H9 (cell line): ENCODE measurements around the gene OR10G7. TPM values are rescaled to one million over a fixed set of nuclear protein-coding genes. Genes with fewer than 3 reads are reported as not detected.

Experiments
- DNase-seq: peaks from one replicate; pipeline ENCODE4 v3.0.0-alpha.2; 2017
- H2AFZ ChIP-seq: one replicate; pipeline ENCODE4 v1.6.1; 2013; ENCODE audit warnings: mild to moderate bottlenecking, low read length, control low read depth, moderate library complexity
- H2AK5ac ChIP-seq: 2 replicates; pipeline ENCODE4 v1.6.1; 2013; ENCODE audit warnings: low read length, control low read depth, mixed read lengths; ENCODE audit not compliant: insufficient read length
- H2BK120ac ChIP-seq: one replicate; pipeline ENCODE4 v1.6.1; 2013; ENCODE audit warnings: low read depth, mild to moderate bottlenecking, low read length, control low read depth, inconsistent platforms; ENCODE audit not compliant: poor library complexity, severe bottlenecking
- H2BK12ac ChIP-seq: 2 replicates; pipeline ENCODE4 v1.6.1; 2013; ENCODE audit warnings: low read length, control low read depth, mixed read lengths, low read depth; ENCODE audit not compliant: insufficient read length
- H2BK15ac ChIP-seq: 2 replicates; pipeline ENCODE4 v1.6.1; 2013; ENCODE audit warnings: low read depth, low read length, control low read depth
- H2BK20ac ChIP-seq: one replicate; pipeline ENCODE4 v1.6.1; 2013; ENCODE audit warnings: low read depth, mild to moderate bottlenecking, low read length, control low read depth, inconsistent platforms; ENCODE audit not compliant: poor library complexity, severe bottlenecking
- H2BK5ac ChIP-seq: 2 replicates; pipeline ENCODE4 v1.6.1; 2013; ENCODE audit warnings: low read length, control low read depth, mixed read lengths; ENCODE audit not compliant: insufficient read length
- H3K14ac ChIP-seq: 2 replicates; pipeline ENCODE4 v1.6.1; 2013; ENCODE audit warnings: low read length, control low read depth; ENCODE audit not compliant: insufficient read depth
- H3K18ac ChIP-seq: 2 replicates; pipeline ENCODE4 v1.6.1; 2013; ENCODE audit warnings: low read depth, mild to moderate bottlenecking, mixed read lengths, low read length, control low read depth; ENCODE audit not compliant: insufficient read length
- H3K23ac ChIP-seq: 2 replicates; pipeline ENCODE4 v1.6.1; 2013; ENCODE audit warnings: low read length, control low read depth, mixed read lengths, low read depth; ENCODE audit not compliant: insufficient read length
- H3K23me2 ChIP-seq: 2 replicates; pipeline ENCODE4 v1.6.1; 2013; ENCODE audit warnings: low read depth, mild to moderate bottlenecking, mixed read lengths, low read length, control low read depth; ENCODE audit not compliant: insufficient read length, poor library complexity, severe bottlenecking
- H3K27ac ChIP-seq: 2 replicates; pipeline ENCODE4 v1.5.1; 2013; ENCODE audit warnings: low read length, control low read depth, mixed read lengths, low read depth; ENCODE audit not compliant: insufficient read length
- H3K27me3 ChIP-seq: 2 replicates; pipeline ENCODE4 v1.6.1; 2013; ENCODE audit warnings: low read length, control low read depth, inconsistent platforms; ENCODE audit not compliant: insufficient read depth
- H3K4ac ChIP-seq: 2 replicates; pipeline ENCODE4 v1.6.1; 2013; ENCODE audit warnings: low read depth, mild to moderate bottlenecking, control low read depth, inconsistent platforms, low read length, moderate library complexity
- H3K4me1 ChIP-seq: 2 replicates; pipeline ENCODE4 v1.6.1; 2013; ENCODE audit warnings: low read length, control low read depth, inconsistent platforms; ENCODE audit not compliant: insufficient read depth
- H3K4me2 ChIP-seq: 2 replicates; pipeline ENCODE4 v1.6.1; 2013; ENCODE audit warnings: low read length, control low read depth, mixed read lengths; ENCODE audit not compliant: insufficient read length, insufficient read depth
- H3K56ac ChIP-seq: 2 replicates; pipeline ENCODE4 v1.6.1; 2013; ENCODE audit warnings: low read depth, mild to moderate bottlenecking, mixed read lengths, low read length, control low read depth; ENCODE audit not compliant: insufficient read length
- H3K79me1 ChIP-seq: 2 replicates; pipeline ENCODE4 v1.6.1; 2013; ENCODE audit warnings: low read depth, mild to moderate bottlenecking, moderate library complexity, low read length, control low read depth, inconsistent platforms; ENCODE audit not compliant: insufficient read depth, poor library complexity, severe bottlenecking
- H3K79me2 ChIP-seq: 2 replicates; pipeline ENCODE4 v1.6.1; 2013; ENCODE audit warnings: low read length, control low read depth, inconsistent platforms; ENCODE audit not compliant: insufficient read depth
- H3K9ac ChIP-seq: 2 replicates; pipeline ENCODE4 v1.6.1; 2013; ENCODE audit warnings: low read length, control low read depth, mixed read lengths; ENCODE audit not compliant: insufficient read length; ENCODE audit errors: extremely low read depth
- H3K9me3 ChIP-seq: one replicate; pipeline ENCODE4 v1.6.1; 2013; ENCODE audit warnings: low read depth, low read length, inconsistent platforms; ENCODE audit not compliant: control insufficient read depth
- H3T11ph ChIP-seq: one replicate; pipeline ENCODE4 v1.6.1; 2013; ENCODE audit warnings: mild to moderate bottlenecking, low read length, control low read depth, inconsistent platforms
- H4K20me1 ChIP-seq: one replicate; pipeline ENCODE4 v1.6.1; 2013; ENCODE audit not compliant: control insufficient read depth, insufficient read length, insufficient read depth
- H4K5ac ChIP-seq: 2 replicates; pipeline ENCODE4 v1.6.1; 2013; ENCODE audit warnings: low read depth, mild to moderate bottlenecking, mixed read lengths, low read length, control low read depth; ENCODE audit not compliant: insufficient read length
- H4K8ac ChIP-seq: replicated peaks from 2 replicates; pipeline ENCODE4 v1.6.1; 2013; ENCODE audit warnings: low read length, control low read depth, mixed read lengths, low read depth; ENCODE audit not compliant: insufficient read length
- H4K91ac ChIP-seq: 2 replicates; pipeline ENCODE4 v1.6.1; 2013; ENCODE audit warnings: low read depth, mild to moderate bottlenecking, moderate library complexity, mixed read lengths, low read length, control low read depth; ENCODE audit not compliant: insufficient read length
- H3K27ac Mint-ChIP-seq, 3 experiments: 2 replicates in 2 of 3; 3 replicates in 1 of 3; pipeline ENCODE4 v1.8.0; 2020 to 2021; ENCODE audit warnings: mixed read lengths in 3 of 3, mild to moderate bottlenecking in 1 of 3, moderate library complexity in 1 of 3
- H3K27me3 Mint-ChIP-seq: 2 replicates; pipeline ENCODE4 v1.8.0; 2021; ENCODE audit warnings: low read depth, mild to moderate bottlenecking, moderate library complexity, mixed read lengths
- H3K36me3 Mint-ChIP-seq, 3 experiments: 2 replicates in 2 of 3; 3 replicates in 1 of 3; pipeline ENCODE4 v1.8.0; 2020 to 2021; ENCODE audit warnings: low read depth in 3 of 3, mixed read lengths in 3 of 3; ENCODE audit not compliant: insufficient read depth in 1 of 3
- H3K4me1 Mint-ChIP-seq, 2 experiments: 2 replicates each; pipeline ENCODE4 v1.8.0; 2020; ENCODE audit warnings: mixed read lengths in 2 of 2
- H3K4me3 Mint-ChIP-seq, 2 experiments: 2 replicates in 1 of 2; 3 replicates in 1 of 2; pipeline ENCODE4 v1.8.0; 2020 to 2021; ENCODE audit warnings: mild to moderate bottlenecking in 2 of 2, mixed read lengths in 2 of 2, moderate library complexity in 1 of 2
- H3K9me3 Mint-ChIP-seq, 2 experiments: 2 replicates in 1 of 2; 3 replicates in 1 of 2; pipeline ENCODE4 v1.8.0; 2020; ENCODE audit warnings: mild to moderate bottlenecking in 2 of 2, mixed read lengths in 2 of 2, moderate library complexity in 1 of 2
- WGBS: extraction: QIAGEN DNeasy Blood & Tissue Kit; methylation state at CpG from one replicate; pipeline ENCODE4 v1.1.7; 2013; ENCODE audit warnings: missing lambda C conversion rate, low lambda C conversion rate, mixed read lengths; ENCODE audit not compliant: insufficient read length; ENCODE audit errors: extremely low coverage; 5-methylcytosine and 5-hydroxymethylcytosine counted together
- total RNA-seq: library from RNA; stranded (reverse); gene quantifications from 2 replicates; pipeline ENCODE4 v1.2.1, GENCODE V29; 2021
- TF ChIP-seq, protein P1 (sequence below): fragments of 200-600 bp; sonication (generic); conservative IDR thresholded peaks from 3 replicates; pipeline ENCODE4 v1.8.0; 2021; ENCODE audit warnings: antibody characterized with exemption, mild to moderate bottlenecking

OR10G7 gene
- total RNA-seq, 1 experiment from 2014 or later, result not detected

- H2AK5ac ChIP-seq, result no peak overlapping the region
- H3K4me2 ChIP-seq, result no peak overlapping the region
- H2BK15ac ChIP-seq, result no peak overlapping the region
- H2BK12ac ChIP-seq, result no peak overlapping the region
- H3K9me3 ChIP-seq, result no peaks in the 10 kb centered on the region
- H3K27ac ChIP-seq, result no peak overlapping the region
- TF ChIP-seq, protein P1, sequence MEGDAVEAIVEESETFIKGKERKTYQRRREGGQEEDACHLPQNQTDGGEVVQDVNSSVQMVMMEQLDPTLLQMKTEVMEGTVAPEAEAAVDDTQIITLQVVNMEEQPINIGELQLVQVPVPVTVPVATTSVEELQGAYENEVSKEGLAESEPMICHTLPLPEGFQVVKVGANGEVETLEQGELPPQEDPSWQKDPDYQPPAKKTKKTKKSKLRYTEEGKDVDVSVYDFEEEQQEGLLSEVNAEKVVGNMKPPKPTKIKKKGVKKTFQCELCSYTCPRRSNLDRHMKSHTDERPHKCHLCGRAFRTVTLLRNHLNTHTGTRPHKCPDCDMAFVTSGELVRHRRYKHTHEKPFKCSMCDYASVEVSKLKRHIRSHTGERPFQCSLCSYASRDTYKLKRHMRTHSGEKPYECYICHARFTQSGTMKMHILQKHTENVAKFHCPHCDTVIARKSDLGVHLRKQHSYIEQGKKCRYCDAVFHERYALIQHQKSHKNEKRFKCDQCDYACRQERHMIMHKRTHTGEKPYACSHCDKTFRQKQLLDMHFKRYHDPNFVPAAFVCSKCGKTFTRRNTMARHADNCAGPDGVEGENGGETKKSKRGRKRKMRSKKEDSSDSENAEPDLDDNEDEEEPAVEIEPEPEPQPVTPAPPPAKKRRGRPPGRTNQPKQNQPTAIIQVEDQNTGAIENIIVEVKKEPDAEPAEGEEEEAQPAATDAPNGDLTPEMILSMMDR, result no peak
- no peak overlapping the region for H3K56ac ChIP-seq
- H3K18ac ChIP-seq, result no peak overlapping the region
- H2BK5ac ChIP-seq, result no peak overlapping the region
- no peaks in the 10 kb centered on the region for H3K23me2 ChIP-seq
- no CpG with 5 or more reads among the region's 6 CpGs for WGBS
- H2BK20ac ChIP-seq, result no peak overlapping the region
- Mint-ChIP-seq H3K4me3 (no peak overlapping the region), H3K4me1 (peaks cover 2 to 6% of the 10 kb centered on the region in 2 experiments; a peak in 2 of 4 replicates), H3K27me3 (no peaks in the 10 kb centered on the region), H3K27ac (no peak overlapping the region), H3K36me3 (no peaks in the 10 kb centered on the region), H3K9me3 (no peaks in the 10 kb centered on the region)
- no peaks in the 10 kb centered on the region for H3K79me2 ChIP-seq
- H4K8ac ChIP-seq, result no peak overlapping the region
- no peak overlapping the region for H3K9ac ChIP-seq
- DNase-seq, result no peak
- H3K14ac ChIP-seq, result no peak overlapping the region
- H3T11ph ChIP-seq, result no peak overlapping the region
- H3K4ac ChIP-seq, result no peak overlapping the region
- H3K27me3 ChIP-seq, result no peaks in the 10 kb centered on the region
- H2AFZ ChIP-seq, result no peak overlapping the region
- H2BK120ac ChIP-seq, result no peak overlapping the region
- H3K23ac ChIP-seq, result no peak overlapping the region
- H4K20me1 ChIP-seq, result no peaks in the 10 kb centered on the region
- H3K4me1 ChIP-seq, result no peaks in the 10 kb centered on the region; the same call in 1 of the 2 replicates
- H4K5ac ChIP-seq, result no peak overlapping the region
- no peaks in the 10 kb centered on the region for H3K79me1 ChIP-seq
- no peak overlapping the region for H4K91ac ChIP-seq
These were observed 34.3 kb upstream of the OR10G7 start for GRCh38 chr11:124075492-124075840.
